Activated naive CD8-positive, alpha-beta T cell treated with anti-CD3 and anti-CD28 coated beads, Interleukin-2, amount 50 U/mL, for 24 hours (primary cell): Measurements from ENCODE around the gene BARHL2.

Experiments used
- ATAC-seq: fragments of 150-1000 bp; cut with Tn5 transposase; one replicate; pipeline ENCODE4 v1.10.0; 2021
- DNase-seq: peaks from one replicate; pipeline ENCODE4 v3.0.0; 2021
- H3K27ac Mint-ChIP-seq: one replicate; pipeline ENCODE4 v1.8.0; 2021; ENCODE audit warnings: mild to moderate bottlenecking, mixed read lengths
- H3K27me3 Mint-ChIP-seq: one replicate; pipeline ENCODE4 v1.8.0; 2021; ENCODE audit warnings: mixed read lengths
- H3K36me3 Mint-ChIP-seq: one replicate; pipeline ENCODE4 v1.8.0; 2021; ENCODE audit warnings: low read depth, mixed read lengths
- H3K4me1 Mint-ChIP-seq: one replicate; pipeline ENCODE4 v1.8.0; 2021; ENCODE audit warnings: mixed read lengths
- H3K4me3 Mint-ChIP-seq: one replicate; pipeline ENCODE4 v1.8.0; 2021; ENCODE audit warnings: mild to moderate bottlenecking, moderate library complexity, mixed read lengths
- H3K9me3 Mint-ChIP-seq: one replicate; pipeline ENCODE4 v1.8.0; 2021; ENCODE audit warnings: mixed read lengths

Gene BARHL2

DNA sequence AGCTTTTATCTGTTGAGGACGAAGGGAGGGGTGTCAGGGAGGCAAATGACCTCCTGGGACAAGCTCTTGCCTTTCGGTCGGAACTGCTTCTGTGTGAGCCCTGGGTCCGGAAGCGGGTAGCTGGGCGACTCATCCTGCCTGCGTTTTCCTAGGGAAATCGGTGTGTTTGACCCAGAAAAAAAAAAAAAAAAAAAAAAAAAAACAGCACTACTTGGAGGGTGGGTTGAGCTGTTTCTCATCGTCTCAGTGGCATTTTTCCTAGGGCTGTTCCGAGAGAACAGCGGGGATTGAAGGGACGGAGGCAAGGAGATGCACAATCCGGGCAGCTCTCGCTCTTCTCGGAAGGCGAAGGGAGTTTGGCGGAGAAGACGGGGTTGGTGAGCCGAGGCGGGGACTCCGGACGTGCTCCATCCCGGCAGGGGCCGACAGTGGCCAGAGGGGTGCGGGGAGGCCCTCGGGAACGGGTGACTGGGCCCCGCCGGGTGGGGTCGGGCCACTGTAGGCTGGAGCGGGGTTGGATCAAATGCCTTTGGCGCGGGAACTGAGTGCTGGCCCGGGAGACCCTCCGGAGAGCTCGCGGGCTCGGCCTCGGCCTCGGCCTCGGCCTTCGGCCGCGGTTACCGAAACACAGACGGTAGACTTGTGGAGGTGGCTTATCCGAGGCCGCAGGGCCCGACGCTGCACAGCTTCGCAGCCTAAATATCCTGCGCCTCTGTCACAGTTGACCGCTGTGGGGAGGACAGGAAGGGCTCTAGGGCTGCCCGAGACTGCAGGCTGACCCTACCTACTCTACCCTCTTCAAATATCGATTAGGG lies 2.4 kb upstream of the BARHL2 start:
- peaks cover 19% of the 10 kb centered on the region for H3K9me3 Mint-ChIP-seq
- peaks cover 30% of the 10 kb centered on the region for H3K4me1 Mint-ChIP-seq
- DNase-seq, result no peak
- peak overlapping the region; percentile 24 for H3K4me3 Mint-ChIP-seq
- peaks cover 84% of the 10 kb centered on the region for H3K27me3 Mint-ChIP-seq
- no peak for ATAC-seq
- no peak overlapping the region for H3K27ac Mint-ChIP-seq
- peaks cover 25% of the 10 kb centered on the region for H3K36me3 Mint-ChIP-seq

DNA sequence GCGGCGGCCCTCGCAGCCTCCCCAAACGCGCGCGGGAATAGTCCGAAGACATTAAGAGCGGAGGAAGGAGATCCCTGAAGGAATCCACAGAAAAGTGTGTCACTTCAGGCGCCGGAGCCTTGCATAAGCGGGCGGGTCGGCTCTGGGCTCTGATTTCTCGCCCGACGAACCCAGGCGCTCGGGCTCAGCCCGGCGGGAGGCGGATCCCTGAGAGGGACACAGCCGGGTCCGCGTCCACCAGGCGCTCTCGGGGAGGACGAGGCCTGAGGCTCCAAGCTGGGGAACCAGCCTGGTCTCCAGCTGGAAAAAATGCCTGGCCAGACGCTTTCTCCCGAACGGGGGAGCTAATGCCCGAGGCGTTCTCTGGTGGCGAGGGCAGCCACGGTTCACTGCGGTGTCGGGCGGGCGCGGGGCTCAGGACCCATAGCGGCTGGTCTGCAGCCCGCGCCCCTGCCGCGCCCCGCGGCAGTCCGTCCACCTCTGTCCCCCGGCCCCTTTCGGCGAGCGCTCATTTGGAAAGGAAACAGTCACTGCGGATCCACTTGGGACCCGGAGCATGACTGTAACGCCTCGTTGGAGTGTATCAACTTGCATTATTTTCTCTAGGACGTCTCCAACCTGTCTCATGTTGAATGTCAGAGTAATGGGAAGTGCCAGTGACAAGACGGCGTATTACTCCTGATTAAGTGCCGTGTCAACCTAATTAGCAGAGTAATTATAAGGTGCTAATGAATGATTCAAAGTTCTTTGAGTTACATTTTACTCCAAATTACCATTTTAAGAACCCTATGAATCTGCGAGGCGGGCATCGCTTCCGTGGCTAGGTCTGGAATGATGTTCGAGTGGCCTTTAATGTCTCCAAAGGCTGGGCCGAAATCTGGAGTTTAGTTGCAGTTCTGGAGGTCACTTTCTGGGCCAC lies 1.6 kb upstream of the BARHL2 start:
- DNase-seq (no peak), ATAC-seq (no peak)
- peaks cover 85% of the 10 kb centered on the region for H3K27me3 Mint-ChIP-seq
- peaks cover 23% of the 10 kb centered on the region for H3K4me1 Mint-ChIP-seq
- peak overlapping the region; percentile 67 for H3K4me3 Mint-ChIP-seq
- peaks cover 13% of the 10 kb centered on the region for H3K9me3 Mint-ChIP-seq
- H3K27ac Mint-ChIP-seq, result peak overlapping the region; percentile 65
- peaks cover 25% of the 10 kb centered on the region for H3K36me3 Mint-ChIP-seq

DNA sequence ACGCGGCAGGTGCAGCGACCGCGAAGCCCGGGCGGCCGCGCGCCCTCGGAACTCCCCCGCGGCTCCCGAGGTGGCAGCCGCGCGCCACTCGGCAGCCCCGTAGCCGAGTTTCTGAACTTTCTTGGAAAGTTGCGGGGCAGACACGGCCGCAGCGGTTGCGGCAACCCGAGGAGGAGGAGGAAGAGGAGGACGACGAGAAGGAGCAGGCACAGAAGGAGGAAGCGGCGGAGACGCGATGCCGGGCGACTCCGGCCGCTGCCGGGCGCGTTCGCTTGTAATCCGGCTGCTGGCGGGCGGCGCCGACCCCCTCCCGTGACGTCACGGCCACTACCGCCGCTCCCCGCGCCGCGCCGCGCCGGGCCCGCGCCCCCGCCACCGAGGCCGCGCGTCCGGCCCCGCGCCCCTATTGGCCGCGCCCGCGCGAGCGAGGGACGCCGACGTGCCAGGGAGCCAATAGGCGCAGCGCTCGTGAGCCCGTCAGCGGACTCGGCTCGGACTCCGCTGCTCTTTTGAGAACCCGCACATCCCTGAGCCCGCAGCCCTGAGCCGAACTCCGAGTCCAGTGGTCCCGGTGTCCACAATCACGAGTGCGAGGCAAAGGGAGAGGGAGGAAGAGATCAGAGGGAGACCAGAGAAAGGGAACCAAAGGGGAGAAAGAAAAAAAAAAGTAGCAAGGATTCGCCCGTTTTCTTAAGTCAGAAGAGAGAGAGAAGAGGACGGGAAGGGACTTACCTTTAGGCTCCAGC lies 736 bp upstream of the BARHL2 start:
- Mint-ChIP-seq H3K27ac (peak overlapping the region; percentile 65), H3K4me3 (peak overlapping the region; percentile 67), H3K36me3 (peaks cover 25% of the 10 kb centered on the region), H3K9me3 (peaks cover 13% of the 10 kb centered on the region), H3K27me3 (peaks cover 85% of the 10 kb centered on the region), H3K4me1 (peaks cover 22% of the 10 kb centered on the region)
- DNase-seq (no peak), ATAC-seq (no peak)

DNA sequence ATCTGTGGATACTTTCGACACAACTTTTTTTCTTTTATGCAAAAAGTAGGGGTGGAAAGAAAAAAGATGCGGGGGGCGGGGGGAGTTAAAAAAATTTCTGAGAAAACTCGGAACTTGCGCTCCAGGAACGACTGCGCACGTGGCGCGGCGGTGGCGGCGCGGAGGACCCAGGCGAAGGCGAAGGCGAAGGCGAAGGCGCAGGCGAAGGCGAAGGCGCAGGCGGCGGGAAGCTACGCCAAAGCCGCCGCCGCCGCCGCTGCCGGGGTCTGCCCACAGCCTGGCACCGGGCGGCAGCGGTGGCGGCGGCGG lies 208 bp upstream of the BARHL2 start:
- H3K4me1 Mint-ChIP-seq, result peaks cover 22% of the 10 kb centered on the region
- peaks cover 85% of the 10 kb centered on the region for H3K27me3 Mint-ChIP-seq
- H3K36me3 Mint-ChIP-seq, result peaks cover 25% of the 10 kb centered on the region
- H3K4me3 Mint-ChIP-seq, result peak overlapping the region; percentile 51
- no peak for DNase-seq
- H3K9me3 Mint-ChIP-seq, result peaks cover 13% of the 10 kb centered on the region
- no peak for ATAC-seq
- H3K27ac Mint-ChIP-seq, result peak overlapping the region; percentile 31

DNA sequence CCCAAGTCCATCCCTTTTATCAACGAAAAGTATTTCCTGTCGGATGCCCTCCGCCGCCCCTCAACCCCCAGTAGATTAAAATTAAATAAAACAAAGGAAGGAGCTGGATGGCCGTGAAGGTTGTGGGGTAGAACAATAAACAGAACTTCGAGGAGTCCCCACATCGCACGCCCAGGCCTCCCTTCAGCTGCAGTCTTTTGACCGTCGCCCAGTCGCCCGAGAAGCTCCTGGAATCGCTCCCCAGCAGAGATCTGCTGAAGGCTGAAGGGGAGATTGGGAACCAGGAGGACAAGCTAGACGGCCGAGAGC lies 905 bp downstream of the BARHL2 start:
- Mint-ChIP-seq H3K36me3 (peaks cover 22% of the 10 kb centered on the region), H3K4me1 (peaks cover 21% of the 10 kb centered on the region), H3K27me3 (peaks cover 82% of the 10 kb centered on the region), H3K4me3 (no peak overlapping the region), H3K9me3 (peaks cover 10% of the 10 kb centered on the region), H3K27ac (no peak overlapping the region)
- DNase-seq (no peak), ATAC-seq (no peak)

DNA sequence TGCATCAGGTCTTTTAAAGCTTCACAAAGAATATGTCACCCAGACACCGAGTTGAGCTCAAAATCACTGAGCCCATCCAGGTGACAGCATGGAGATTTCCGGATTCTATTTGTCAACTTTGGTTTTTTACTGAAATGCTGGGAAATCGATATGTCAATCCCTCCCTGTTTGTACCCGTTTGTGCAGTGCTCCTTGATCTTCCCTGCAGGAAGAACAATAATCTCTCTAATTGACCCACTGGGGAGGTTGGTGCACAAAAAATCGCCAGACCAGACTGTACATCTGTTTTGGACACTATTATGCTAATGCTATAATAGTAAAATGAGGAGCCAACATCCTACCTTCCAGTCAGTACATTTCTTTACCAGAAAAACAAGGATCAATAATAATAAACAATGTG lies 1.8 kb downstream of the BARHL2 start:
- no peak overlapping the region for H3K4me3 Mint-ChIP-seq
- H3K9me3 Mint-ChIP-seq, result peaks cover 8% of the 10 kb centered on the region
- no peak overlapping the region for H3K27ac Mint-ChIP-seq
- ATAC-seq (no peak), DNase-seq (no peak)
- H3K4me1 Mint-ChIP-seq, result peaks cover 18% of the 10 kb centered on the region
- H3K36me3 Mint-ChIP-seq, result peaks cover 18% of the 10 kb centered on the region
- H3K27me3 Mint-ChIP-seq, result peaks cover 79% of the 10 kb centered on the region

DNA sequence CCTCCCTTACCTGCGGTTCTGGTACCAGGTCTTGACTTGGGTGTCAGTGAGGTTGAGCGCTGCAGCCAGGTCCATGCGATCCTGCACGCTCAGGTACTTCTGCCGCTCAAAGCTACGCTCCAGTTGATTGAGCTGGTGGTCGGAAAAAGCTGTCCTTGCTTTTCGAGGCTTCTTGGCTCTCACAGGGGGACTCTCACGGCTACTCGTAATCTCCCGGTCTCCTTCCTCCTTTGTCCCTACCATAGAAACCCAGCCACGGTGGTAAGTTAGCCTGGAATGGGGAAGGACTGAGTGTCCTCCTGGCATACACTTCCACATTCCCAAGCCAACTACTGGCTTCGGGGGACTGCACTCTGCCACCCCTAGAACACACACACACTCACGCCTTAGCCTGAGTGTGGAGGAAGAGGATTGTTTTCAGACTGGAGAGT lies 2.6 kb downstream of the BARHL2 start:
- peaks cover 82% of the 10 kb centered on the region for H3K27me3 Mint-ChIP-seq
- no peak overlapping the region for H3K27ac Mint-ChIP-seq
- no peak for ATAC-seq
- peaks cover 4% of the 10 kb centered on the region for H3K9me3 Mint-ChIP-seq
- peaks cover 16% of the 10 kb centered on the region for H3K36me3 Mint-ChIP-seq
- no peak for DNase-seq
- H3K4me1 Mint-ChIP-seq, result peaks cover 18% of the 10 kb centered on the region
- H3K4me3 Mint-ChIP-seq, result no peak overlapping the region

DNA sequence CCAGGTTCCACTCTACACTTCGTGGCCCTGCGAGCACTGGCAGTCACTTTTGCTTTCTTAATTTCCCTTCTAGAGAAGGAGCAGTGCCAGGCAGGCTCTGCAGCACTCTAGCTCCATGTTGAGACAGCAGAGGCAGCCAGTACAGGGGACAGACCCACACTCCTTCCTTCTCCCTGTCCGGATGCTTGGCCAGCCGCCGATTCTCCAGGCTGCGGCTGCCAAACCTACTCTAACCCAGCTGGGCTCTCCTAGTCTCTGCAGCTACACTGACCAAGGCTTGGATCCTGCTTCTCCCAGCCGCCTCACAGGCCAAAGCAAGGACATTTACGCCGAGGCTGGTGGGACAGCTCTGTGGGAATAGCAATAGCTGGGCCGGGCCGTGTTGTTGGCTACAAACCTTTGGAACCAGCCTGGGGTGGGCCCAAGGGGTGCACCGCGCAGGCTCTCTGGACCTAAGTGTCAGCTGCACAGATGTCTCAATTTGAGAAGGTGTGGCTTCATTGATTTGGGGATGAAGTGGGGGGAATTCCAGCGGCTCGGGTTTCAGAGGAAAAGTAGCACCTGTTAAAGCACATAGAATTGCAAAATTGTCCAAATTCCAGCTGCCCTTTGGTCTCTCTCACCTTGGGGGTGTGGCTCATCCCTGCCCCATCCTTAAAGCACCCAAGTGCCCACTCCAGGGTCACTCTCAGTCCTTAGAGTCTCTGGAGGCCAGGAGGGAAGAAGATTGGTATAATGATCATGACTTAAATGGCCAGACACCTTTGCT lies 3.2 kb downstream of the BARHL2 start:
- Mint-ChIP-seq H3K4me3 (no peak overlapping the region), H3K9me3 (peaks cover 2% of the 10 kb centered on the region), H3K27ac (no peak overlapping the region), H3K36me3 (peaks cover 13% of the 10 kb centered on the region), H3K4me1 (peaks cover 15% of the 10 kb centered on the region), H3K27me3 (peaks cover 82% of the 10 kb centered on the region)
- DNase-seq (no peak), ATAC-seq (no peak)

DNA sequence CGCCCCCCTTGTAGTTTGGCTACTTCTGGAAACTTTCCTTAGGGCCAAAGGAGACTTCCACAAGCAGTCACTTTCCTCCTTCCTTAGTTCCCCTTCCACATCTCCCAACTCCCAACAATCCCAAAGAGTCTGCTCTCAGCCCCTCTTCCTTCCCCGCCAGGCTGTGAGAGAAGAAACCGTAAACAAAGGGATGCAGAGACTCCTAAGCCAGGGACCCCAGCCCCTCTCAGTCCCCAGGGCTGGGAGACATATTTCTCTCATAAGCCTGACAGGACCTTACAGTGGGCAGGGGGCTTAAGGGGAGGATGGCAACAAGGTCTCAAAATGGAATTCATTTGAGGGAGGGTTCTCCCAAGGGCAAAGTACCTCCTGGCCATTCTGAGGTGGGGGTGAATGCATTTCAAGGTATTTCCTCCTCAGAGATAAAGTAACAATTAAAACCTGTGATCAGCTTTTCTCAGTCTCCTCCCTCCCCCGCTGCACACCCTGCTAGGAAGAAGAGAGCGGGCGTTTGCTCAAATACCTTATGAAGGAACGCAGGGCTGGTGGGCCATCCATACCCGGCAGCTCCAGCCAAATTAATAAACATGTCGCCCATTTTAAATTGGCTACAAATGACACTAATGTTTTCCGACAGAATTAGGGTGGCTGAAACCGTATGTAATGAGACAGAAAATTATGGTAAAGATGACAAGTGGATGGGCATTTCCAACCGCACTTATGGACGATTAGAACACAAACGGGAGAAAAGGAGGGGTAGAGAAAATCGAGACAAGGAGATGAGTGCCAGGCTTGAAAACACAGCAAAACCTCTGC lies 4.0 kb downstream of the BARHL2 start:
- no peak for ATAC-seq
- H3K9me3 Mint-ChIP-seq, result no peaks in the 10 kb centered on the region
- H3K4me3 Mint-ChIP-seq, result no peak overlapping the region
- DNase-seq, result no peak
- no peak overlapping the region for H3K27ac Mint-ChIP-seq
- peaks cover 10% of the 10 kb centered on the region for H3K36me3 Mint-ChIP-seq
- H3K4me1 Mint-ChIP-seq, result peaks cover 11% of the 10 kb centered on the region
- peaks cover 86% of the 10 kb centered on the region for H3K27me3 Mint-ChIP-seq

DNA sequence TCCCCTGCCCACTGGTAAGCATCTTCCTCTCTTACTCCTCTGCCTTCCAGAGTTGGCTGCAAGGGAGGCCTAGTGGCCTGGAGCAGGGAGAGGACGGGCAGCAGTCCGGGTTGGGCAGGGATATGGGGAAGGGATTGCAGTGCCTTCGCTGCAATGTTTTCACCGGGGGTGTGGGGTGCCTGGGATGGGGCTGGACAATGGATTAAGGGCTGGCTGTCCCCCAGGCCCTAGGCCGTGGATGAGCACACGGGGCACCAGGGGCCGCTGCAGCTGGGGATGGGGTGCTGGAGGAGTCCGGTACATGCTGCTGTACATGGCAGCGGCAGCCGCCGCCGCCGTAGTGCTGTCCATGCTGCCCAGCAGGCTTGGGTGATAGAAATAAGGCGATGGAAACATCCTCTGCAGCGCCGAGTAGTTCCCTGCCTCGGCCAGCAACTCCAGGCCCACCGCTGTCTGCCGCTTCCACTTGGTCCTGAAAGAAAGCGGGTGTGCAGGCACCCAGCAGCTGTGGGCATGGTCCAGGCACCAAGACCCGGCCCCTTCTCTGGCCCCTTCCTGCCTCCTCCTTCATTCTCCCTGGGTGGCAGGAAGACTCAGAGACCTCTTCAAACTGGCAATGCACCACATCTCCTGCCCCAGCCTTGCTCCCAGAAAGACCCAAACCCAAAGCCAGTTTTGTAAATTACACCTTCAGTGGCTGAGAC lies 4.8 kb downstream of the BARHL2 start:
- Mint-ChIP-seq H3K9me3 (no peaks in the 10 kb centered on the region), H3K27me3 (peaks cover 91% of the 10 kb centered on the region), H3K36me3 (peaks cover 8% of the 10 kb centered on the region), H3K27ac (no peak overlapping the region), H3K4me3 (no peak overlapping the region), H3K4me1 (peaks cover 11% of the 10 kb centered on the region)
- ATAC-seq (no peak), DNase-seq (no peak)

DNA sequence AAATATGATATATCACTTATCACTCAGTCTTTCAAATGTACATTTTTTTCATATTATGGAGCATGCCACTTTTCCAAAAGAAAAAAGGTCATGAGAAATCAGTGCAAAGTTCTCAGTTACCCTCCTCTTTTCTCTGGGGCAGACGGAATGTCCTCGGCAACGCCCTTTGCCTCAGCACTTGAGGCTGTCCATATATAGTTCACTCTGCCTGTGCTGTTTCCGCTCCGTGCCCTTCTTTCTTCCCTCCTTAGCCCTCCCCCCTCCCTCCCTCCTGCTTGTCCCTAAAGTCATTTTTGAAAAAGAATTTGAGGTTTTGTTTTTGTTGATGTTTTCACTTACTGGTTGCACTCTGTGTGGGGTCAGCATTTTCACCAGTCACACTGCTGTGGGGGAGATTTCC lies 5.4 kb downstream of the BARHL2 start:
- Mint-ChIP-seq H3K27ac (no peak overlapping the region), H3K4me1 (peaks cover 7% of the 10 kb centered on the region), H3K4me3 (no peak overlapping the region), H3K36me3 (peaks cover 7% of the 10 kb centered on the region), H3K27me3 (peaks cover 88% of the 10 kb centered on the region), H3K9me3 (no peaks in the 10 kb centered on the region)
- no peak for DNase-seq
- no peak for ATAC-seq

DNA sequence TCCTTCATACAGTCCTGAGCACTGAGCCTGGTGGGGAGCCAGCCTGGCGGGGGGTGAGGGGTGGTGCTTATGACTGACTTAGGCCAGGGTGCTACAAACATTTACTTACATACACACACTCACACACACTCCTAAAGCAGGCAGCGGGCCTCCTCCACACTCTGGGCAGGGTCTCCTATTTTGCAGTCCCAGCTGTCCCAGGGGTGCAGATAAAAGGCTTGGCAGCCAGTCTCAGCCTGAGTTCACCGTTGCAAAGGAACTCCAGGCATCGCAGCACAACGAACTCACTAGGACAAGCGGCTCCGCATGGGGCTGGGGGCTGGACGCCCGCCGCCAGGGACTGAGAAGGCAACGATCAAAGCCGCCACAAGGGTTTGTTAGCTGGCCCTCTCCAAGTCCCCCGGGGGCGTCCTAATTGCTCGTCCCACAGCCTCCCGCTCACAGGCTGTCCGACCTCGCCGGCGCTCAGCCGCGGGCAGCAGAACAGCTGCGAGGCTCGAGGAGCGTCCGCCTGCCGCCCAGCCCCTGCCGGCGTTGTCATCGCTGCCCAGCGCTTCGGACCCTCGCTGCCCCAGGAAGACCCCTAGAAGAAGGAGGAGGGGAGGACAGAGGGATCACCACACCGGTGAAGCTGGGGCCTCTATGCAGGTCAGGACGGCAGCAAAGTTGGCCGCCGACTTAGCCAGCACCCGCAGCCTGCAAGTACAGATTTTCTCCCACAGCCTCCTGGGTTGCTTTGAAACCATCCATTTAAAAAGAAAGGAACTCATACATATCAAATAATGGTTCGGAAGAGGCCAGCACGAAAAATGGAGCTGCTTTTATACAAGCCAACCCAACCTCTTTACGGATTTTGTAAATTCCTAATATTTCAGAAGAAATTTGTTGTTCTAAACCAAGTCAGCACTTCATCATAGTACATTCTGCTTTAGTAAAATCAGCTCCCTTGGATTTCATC lies 6.2 kb downstream of the BARHL2 start:
- Mint-ChIP-seq H3K4me1 (peaks cover 7% of the 10 kb centered on the region), H3K27ac (no peak overlapping the region), H3K4me3 (no peak overlapping the region)

More for the DNA sequence above, 6.2 kb downstream of the BARHL2 start:
- Mint-ChIP-seq H3K36me3 (peaks cover 4% of the 10 kb centered on the region), H3K27me3 (peaks cover 87% of the 10 kb centered on the region), H3K9me3 (no peaks in the 10 kb centered on the region)
- ATAC-seq (no peak), DNase-seq (no peak)
